Nephron (organoid): ENCODE data around the gene ATP5F1E.

ENCODE experiments used
- H3K27ac Mint-ChIP-seq, 3 experiments: 2 replicates each; pipeline ENCODE4 v1.8.0; 2020; ENCODE audit warnings: mixed read lengths in 3 of 3, mild to moderate bottlenecking in 2 of 3, moderate library complexity in 1 of 3
- H3K27me3 Mint-ChIP-seq: 2 replicates; pipeline ENCODE4 v1.8.0; 2021; ENCODE audit warnings: low read depth, mild to moderate bottlenecking, moderate library complexity, mixed read lengths
- H3K36me3 Mint-ChIP-seq: 2 replicates; pipeline ENCODE4 v1.8.0; 2020; ENCODE audit warnings: low read depth, mixed read lengths
- H3K4me1 Mint-ChIP-seq: 2 replicates; pipeline ENCODE4 v1.8.0; 2020; ENCODE audit warnings: mixed read lengths
- H3K4me3 Mint-ChIP-seq, 3 experiments: 2 replicates each; pipeline ENCODE4 v1.8.0; 2020; ENCODE audit warnings: mild to moderate bottlenecking in 3 of 3, mixed read lengths in 3 of 3, moderate library complexity in 2 of 3
- H3K9me3 Mint-ChIP-seq: 2 replicates; pipeline ENCODE4 v1.8.0; 2020; ENCODE audit warnings: mixed read lengths
- TF ChIP-seq, protein P1 (sequence below), 3 experiments: fragments of 200-600 bp; sonication (generic); IDR thresholded peaks; one replicate each; pipeline ENCODE4 v1.5.0; 2021; ENCODE audit warnings: antibody characterized with exemption in 3 of 3; ENCODE audit not compliant: unreplicated experiment in 3 of 3

ATP5F1E gene

DNA sequence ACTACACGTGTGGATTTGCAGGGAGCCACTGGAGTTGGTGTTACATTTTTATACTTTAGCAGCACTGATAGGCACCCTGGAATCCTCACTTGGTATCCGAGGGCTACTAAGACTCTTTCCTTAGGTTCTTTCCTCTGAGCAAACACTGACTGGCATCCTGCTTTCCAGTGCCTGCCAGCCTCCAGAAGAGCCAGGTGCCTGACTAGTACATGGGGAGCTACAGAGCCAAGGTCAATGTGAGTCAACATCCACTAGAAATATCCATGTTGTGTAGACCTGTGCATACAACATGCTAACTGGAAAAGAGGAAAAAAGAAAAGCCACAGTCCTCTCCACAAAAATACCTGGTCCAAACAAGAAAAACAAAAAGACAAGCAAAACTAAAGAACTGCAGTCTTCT lies 7.0 kb downstream of the ATP5F1E start:
- peaks cover 62% of the 10 kb centered on the region for H3K4me1 Mint-ChIP-seq
- H3K4me3 Mint-ChIP-seq = no peak overlapping the region
- peaks cover 65% of the 10 kb centered on the region for H3K36me3 Mint-ChIP-seq
- TF ChIP-seq, protein P1, sequence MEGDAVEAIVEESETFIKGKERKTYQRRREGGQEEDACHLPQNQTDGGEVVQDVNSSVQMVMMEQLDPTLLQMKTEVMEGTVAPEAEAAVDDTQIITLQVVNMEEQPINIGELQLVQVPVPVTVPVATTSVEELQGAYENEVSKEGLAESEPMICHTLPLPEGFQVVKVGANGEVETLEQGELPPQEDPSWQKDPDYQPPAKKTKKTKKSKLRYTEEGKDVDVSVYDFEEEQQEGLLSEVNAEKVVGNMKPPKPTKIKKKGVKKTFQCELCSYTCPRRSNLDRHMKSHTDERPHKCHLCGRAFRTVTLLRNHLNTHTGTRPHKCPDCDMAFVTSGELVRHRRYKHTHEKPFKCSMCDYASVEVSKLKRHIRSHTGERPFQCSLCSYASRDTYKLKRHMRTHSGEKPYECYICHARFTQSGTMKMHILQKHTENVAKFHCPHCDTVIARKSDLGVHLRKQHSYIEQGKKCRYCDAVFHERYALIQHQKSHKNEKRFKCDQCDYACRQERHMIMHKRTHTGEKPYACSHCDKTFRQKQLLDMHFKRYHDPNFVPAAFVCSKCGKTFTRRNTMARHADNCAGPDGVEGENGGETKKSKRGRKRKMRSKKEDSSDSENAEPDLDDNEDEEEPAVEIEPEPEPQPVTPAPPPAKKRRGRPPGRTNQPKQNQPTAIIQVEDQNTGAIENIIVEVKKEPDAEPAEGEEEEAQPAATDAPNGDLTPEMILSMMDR (IDR thresholded peaks at IDR 0.05; ENCODE audit: unreplicated experiment in 3 of 3) = no peak
- H3K27me3 Mint-ChIP-seq = no peaks in the 10 kb centered on the region
- H3K9me3 Mint-ChIP-seq = no peaks in the 10 kb centered on the region
- H3K27ac Mint-ChIP-seq = no peak overlapping the region

DNA sequence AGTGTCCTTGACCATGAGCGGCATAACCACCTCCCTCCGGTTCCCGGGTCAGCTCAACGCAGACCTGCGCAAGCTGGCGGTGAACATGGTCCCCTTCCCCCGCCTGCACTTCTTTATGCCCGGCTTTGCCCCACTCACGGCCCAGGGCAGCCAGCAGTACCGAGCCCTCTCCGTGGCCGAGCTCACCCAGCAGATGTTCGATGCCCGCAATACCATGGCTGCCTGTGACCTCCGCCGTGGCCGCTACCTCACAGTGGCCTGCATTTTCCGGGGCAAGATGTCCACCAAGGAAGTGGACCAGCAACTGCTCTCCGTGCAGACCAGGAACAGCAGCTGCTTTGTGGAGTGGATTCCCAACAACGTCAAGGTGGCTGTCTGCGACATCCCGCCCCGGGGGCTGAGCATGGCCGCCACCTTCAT lies 8.0 kb downstream of the ATP5F1E start:
- TF ChIP-seq, protein P1 (IDR thresholded peaks at IDR 0.05; ENCODE audit: unreplicated experiment in 3 of 3) = no peak
- Mint-ChIP-seq H3K27ac (no peak overlapping the region), H3K27me3 (no peaks in the 10 kb centered on the region), H3K36me3 (peaks cover 58% of the 10 kb centered on the region), H3K4me1 (peaks cover 54% of the 10 kb centered on the region), H3K9me3 (no peaks in the 10 kb centered on the region), H3K4me3 (no peak overlapping the region)

GRCh38 chr20:59023616-59024015 lies 8.5 kb downstream of the ATP5F1E start:
- Mint-ChIP-seq H3K9me3 (no peaks in the 10 kb centered on the region), H3K36me3 (peaks cover 53% of the 10 kb centered on the region), H3K4me1 (peaks cover 49% of the 10 kb centered on the region), H3K4me3 (no peak overlapping the region), H3K27ac (no peak overlapping the region), H3K27me3 (no peaks in the 10 kb centered on the region)
- TF ChIP-seq, protein P1 (IDR thresholded peaks at IDR 0.05; ENCODE audit: unreplicated experiment in 3 of 3) = no peak

DNA sequence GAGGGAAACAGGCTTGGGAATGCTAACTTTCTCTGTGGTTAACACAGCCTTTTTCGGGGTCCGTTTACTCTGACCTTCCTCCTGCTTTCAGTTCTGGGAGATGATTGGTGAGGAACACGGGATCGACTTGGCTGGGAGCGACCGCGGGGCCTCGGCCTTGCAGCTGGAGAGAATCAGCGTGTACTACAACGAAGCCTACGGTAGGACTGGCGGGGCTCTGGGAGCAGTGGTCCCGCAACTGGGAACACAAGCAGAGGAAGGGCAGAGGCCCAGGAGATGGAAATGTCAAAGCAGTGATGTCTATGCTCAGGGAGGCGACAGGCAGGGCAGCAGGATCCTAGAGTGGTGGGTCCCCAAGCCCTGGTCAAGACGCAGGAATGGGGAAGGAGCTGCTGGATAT lies 9.4 kb downstream of the ATP5F1E start:
- Mint-ChIP-seq H3K27me3 (no peaks in the 10 kb centered on the region), H3K27ac (peak overlapping the region in 1 of 3 experiments; percentile 38), H3K36me3 (peaks cover 48% of the 10 kb centered on the region), H3K4me1 (peaks cover 41% of the 10 kb centered on the region), H3K4me3 (no peak overlapping the region), H3K9me3 (no peaks in the 10 kb centered on the region)
- TF ChIP-seq, protein P1 (IDR thresholded peaks at IDR 0.05; ENCODE audit: unreplicated experiment in 3 of 3) = no peak

- H3K4me1 Mint-ChIP-seq = peaks cover 27% of the 10 kb centered on the region
- H3K27ac Mint-ChIP-seq = peak overlapping the region; percentile 65 to 79 (median 68)
- H3K27me3 Mint-ChIP-seq = peaks cover 8% of the 10 kb centered on the region
- H3K4me3 Mint-ChIP-seq = no peak overlapping the region
- H3K36me3 Mint-ChIP-seq = peaks cover 32% of the 10 kb centered on the region
- no peaks in the 10 kb centered on the region for H3K9me3 Mint-ChIP-seq
- TF ChIP-seq, protein P1 (IDR thresholded peaks at IDR 0.05; ENCODE audit: unreplicated experiment in 3 of 3) = no peak
Observed at GRCh38 chr20:59020938-59021551, 11.1 kb downstream of the ATP5F1E start.

DNA sequence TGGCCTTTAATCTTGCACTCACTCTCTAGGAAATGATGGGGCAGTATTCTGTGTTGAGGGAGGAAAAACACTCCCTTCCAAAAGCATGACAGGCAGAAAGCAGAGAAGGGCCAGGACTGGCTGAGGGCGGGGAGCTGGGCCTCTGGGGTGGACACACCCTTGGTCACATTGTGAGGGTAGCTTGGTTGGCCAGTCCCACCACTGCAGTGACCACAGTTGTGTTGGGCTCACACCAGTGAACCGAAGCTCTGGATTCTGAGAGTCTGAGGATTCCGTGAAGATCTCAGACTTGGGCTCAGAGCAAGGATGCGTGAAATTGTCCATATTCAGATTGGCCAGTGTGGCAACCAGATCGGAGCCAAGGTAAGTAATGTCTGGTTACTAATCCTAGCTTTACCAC lies 12.9 kb downstream of the ATP5F1E start, which contains the start of gene TUBB1:
TSS of gene TUBB1 (plus strand) at position 213 of the 400 bp plus-strand sequence. CDS start at position 307, 94 bp downstream.
- Mint-ChIP-seq H3K4me3 (no peak within 1 kb of the TSS), H3K4me1 (peaks cover 21% of the 10 kb centered on the region), H3K9me3 (no peaks in the 10 kb centered on the region), H3K36me3 (peaks cover 19% of the 10 kb centered on the region), H3K27ac (no peak within 1 kb of the TSS), H3K27me3 (peaks cover 8% of the 10 kb centered on the region)
- TF ChIP-seq, protein P1 (IDR thresholded peaks at IDR 0.05; ENCODE audit: unreplicated experiment in 3 of 3) = no peak
